Measurements from ENCODE around the gene SLFN12L. TPM values are rescaled to one million over a fixed set of nuclear protein-coding genes. Genes with fewer than 3 reads are reported as not detected.
"Not testable (repeated sequence)": the region's sequence is repeated elsewhere in the genome, so short reads cannot be mapped to it uniquely, and the experiment has no call there.

SLFN12L gene
- total RNA-seq, 4 donors from 2014 or later: 0.10 to 0.31 (median 0.15) TPM; not detected in 1

DNA sequence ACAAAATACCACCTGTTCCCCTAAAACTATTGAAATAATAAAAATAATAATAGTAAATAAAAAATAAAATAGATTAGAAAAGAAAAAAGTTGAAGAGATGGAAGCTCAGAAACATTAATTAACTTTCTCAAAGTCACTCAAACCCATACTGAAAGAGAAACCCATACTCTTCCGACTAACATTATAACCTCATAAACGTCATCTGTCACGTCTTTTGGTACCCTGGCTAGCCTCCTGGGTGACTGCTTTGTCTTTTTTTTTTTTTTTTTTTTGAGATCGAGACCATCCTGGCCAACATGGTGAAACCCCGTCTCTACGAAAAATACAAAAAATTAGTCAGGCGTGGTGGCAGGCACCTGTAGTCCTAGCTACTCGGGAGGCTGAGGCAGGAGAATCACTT is 7.6 kb downstream of the SLFN12L start:
- H3K4me3 ChIP-seq: no peak overlapping the region
- no peaks in the 10 kb centered on the region for H3K9me3 ChIP-seq
- ATAC-seq (no peak), DNase-seq (no peak)
- TF ChIP-seq, protein P1, sequence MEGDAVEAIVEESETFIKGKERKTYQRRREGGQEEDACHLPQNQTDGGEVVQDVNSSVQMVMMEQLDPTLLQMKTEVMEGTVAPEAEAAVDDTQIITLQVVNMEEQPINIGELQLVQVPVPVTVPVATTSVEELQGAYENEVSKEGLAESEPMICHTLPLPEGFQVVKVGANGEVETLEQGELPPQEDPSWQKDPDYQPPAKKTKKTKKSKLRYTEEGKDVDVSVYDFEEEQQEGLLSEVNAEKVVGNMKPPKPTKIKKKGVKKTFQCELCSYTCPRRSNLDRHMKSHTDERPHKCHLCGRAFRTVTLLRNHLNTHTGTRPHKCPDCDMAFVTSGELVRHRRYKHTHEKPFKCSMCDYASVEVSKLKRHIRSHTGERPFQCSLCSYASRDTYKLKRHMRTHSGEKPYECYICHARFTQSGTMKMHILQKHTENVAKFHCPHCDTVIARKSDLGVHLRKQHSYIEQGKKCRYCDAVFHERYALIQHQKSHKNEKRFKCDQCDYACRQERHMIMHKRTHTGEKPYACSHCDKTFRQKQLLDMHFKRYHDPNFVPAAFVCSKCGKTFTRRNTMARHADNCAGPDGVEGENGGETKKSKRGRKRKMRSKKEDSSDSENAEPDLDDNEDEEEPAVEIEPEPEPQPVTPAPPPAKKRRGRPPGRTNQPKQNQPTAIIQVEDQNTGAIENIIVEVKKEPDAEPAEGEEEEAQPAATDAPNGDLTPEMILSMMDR (IDR thresholded peaks at IDR 0.05 in 4 of 5, conservative IDR thresholded peaks at IDR 0.05 in 1 of 5): no peak
- TF ChIP-seq POLR2A (IDR thresholded peaks at IDR 0.05): no peak
- H3K36me3 ChIP-seq: no peaks in the 10 kb centered on the region
- H3K4me1 ChIP-seq: no peaks in the 10 kb centered on the region
- H3K27me3 ChIP-seq: no peaks in the 10 kb centered on the region
- no peak overlapping the region for H3K27ac ChIP-seq
- intact Hi-C loops (cut with DNase I; ENCODE audit: low total_unique reads): loop anchor here (5.0 to 10.0 kb wide), 2 partner anchors 98 to 385 kb away; partner anchors contain the start of genes NLE1, SLFN12 and UNC45B
- in situ Hi-C loops (cut with MboI; ENCODE audit: low sequenced_read_pairs in 4 of 4): loop anchor here in 3 of 4 donors (5.0 to 25.0 kb wide), 3 partner anchors 93 to 355 kb away; partner anchors contain the start of genes SLFN12 (in 1 of the 3) and SLFN13 (in 1 of the 3)

DNA sequence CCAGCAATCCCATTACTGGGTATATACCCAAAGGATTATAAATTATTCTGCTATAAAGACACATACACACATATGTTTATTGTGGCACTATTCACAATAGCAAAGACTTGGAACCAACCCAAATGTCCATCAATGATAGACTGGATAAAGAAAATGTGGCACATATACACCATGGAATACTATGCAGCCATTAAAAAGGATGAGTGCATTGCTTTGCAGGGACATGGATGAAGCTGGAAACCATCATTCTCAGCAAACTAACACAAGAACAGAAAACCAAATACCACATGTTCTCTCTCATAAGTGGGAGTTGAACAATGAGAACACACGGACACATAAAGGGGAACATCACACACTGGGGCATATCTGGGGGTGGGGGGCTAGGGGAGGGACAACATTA is 8.2 kb downstream of the SLFN12L start:
- DNase-seq; H3K4me3 ChIP-seq; H3K27ac ChIP-seq; H3K36me3 ChIP-seq; H3K9me3 ChIP-seq; H3K27me3 ChIP-seq; intact Hi-C loops (cut with DNase I; ENCODE audit: low total_unique reads); H3K4me1 ChIP-seq; ATAC-seq: not testable (repeated sequence)
- in situ Hi-C loops (cut with MboI; ENCODE audit: low sequenced_read_pairs in 4 of 4): loop anchor here in 1 of 4 donors (25.0 kb wide), 1 partner anchor 92 kb away; the partner anchor contains the start of genes SLFN12 and SLFN13

DNA sequence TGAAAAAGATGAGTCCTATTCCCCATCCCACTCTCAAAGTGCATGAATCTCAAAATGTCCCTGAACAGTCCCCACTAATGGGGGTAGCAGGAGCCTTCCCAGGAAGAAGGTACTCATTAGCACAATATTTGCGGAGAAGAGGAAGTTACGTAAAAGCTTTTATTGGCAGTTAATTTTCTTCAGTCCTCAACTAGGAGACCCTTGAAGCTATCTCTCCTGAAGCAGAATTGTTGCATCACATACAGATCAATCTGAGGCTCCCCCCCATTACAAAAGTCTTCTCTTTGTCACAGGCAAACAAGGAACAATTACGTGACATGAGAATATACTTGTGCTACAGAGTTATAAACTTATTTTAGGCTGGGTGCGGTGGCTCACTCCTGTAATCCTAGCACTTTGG is 14.2 kb downstream of the SLFN12L start:
- intact Hi-C loops (cut with DNase I; ENCODE audit: low total_unique reads): no loop called here

DNA sequence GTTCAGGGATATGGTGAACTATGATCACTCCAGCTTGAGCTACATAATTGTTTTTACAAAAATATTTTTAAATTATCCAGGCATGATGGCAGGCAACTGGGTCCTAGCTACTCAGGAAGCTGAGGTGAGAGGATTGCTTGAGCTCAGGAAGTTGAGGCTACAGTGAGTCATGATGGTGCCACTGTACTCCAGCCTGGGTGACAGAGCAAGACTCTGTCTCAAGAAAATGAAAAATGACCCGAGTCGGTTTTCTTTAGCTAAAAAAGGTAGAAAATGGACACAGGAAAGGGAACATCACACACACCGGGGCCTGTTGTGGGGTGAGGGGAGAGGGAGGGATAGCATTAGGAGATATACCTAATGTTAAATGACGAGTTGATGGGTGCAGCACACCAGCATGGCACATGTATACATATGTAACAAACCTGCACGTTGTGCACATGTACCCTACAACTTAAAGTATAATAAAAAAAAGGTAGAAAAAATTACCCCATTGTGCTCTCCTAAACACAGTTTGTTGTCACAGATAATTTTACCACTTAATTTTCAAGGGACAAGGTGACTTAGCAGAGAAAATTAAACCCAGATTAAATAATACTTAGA is 15.7 kb downstream of the SLFN12L start:
- H3K9me3 ChIP-seq; H3K27me3 ChIP-seq; ATAC-seq; DNase-seq; H3K4me1 ChIP-seq; in situ Hi-C loops (cut with MboI; ENCODE audit: low sequenced_read_pairs in 4 of 4); H3K36me3 ChIP-seq; H3K4me3 ChIP-seq; intact Hi-C loops (cut with DNase I; ENCODE audit: low total_unique reads); H3K27ac ChIP-seq: not testable (repeated sequence)

More for the DNA sequence above, 14.2 kb downstream of the SLFN12L start:
- TF ChIP-seq POLR2A (IDR thresholded peaks at IDR 0.05): no peak
- TF ChIP-seq, protein P1 (IDR thresholded peaks at IDR 0.05 in 4 of 5, conservative IDR thresholded peaks at IDR 0.05 in 1 of 5): no peak
- Histone ChIP-seq H3K27ac (no peak overlapping the region), H3K4me3 (no peak overlapping the region), H3K9me3 (no peaks in the 10 kb centered on the region), H3K36me3 (no peaks in the 10 kb centered on the region), H3K27me3 (peaks cover 0 to 4% (median 0%) of the 10 kb centered on the region in 3 donors), H3K4me1 (no peaks in the 10 kb centered on the region)
- ATAC-seq (no peak), DNase-seq (no peak)
- in situ Hi-C loops (cut with MboI; ENCODE audit: low sequenced_read_pairs in 4 of 4): no loop called here

DNA sequence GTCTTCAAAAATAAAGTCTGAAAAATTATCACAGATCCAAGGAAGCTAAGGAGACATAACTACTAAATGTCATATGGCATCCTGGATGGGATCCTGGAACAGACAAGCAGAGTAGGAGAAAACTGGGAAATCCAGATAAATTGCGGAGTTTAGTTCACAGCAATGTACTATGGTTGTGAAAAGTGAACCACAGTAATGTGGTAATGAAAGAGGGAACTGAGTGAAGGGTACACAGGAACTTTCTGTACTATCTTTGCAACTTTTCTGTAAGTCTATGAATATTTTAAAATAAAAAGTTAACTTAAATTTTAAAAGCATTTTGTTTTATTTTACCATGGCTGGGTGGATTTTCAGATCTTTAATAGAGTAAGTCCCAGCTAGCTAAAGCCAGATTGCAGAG is 16.3 kb downstream of the SLFN12L start:
- in situ Hi-C loops (cut with MboI; ENCODE audit: low sequenced_read_pairs in 4 of 4): no loop called here
- Histone ChIP-seq H3K27ac (no peak overlapping the region), H3K4me1 (no peaks in the 10 kb centered on the region), H3K27me3 (peaks cover 4 to 8% (median 5%) of the 10 kb centered on the region in 3 donors), H3K4me3 (no peak overlapping the region), H3K36me3 (no peaks in the 10 kb centered on the region), H3K9me3 (no peaks in the 10 kb centered on the region)
- no peak for ATAC-seq
- DNase-seq: no peak
- intact Hi-C loops (cut with DNase I; ENCODE audit: low total_unique reads): no loop called here
- no peak for TF ChIP-seq POLR2A (IDR thresholded peaks at IDR 0.05)
- TF ChIP-seq, protein P1 (IDR thresholded peaks at IDR 0.05 in 4 of 5, conservative IDR thresholded peaks at IDR 0.05 in 1 of 5): no peak
